MCF 10A (cell line): ENCODE data around the gene LMLN. TPM values are rescaled to one million over a fixed set of nuclear protein-coding genes. Genes with fewer than 3 reads are reported as not detected.

Source experiments
- BruUV-seq: library from RNA; stranded (reverse); fragments of 400-500 nt; replicated peaks from 2 replicates; lab custom pipeline; 2021; lab: Mats Ljungman, UMichigan
- CTCF ChIA-PET: fragments of 300-600 bp; sonication (Branson Sonifier 250); formaldehyde crosslinking; extraction: SDS; loops from one replicate; lab custom pipeline; 2021; ENCODE audit warnings: antibody characterized with exemption, inconsistent platforms; lab: Yijun Ruan, JAX
- POLR2A ChIA-PET: fragments of 300-600, 350-650 bp; sonication (Branson Sonifier 250); formaldehyde crosslinking; extraction: SDS; loops from one replicate; lab custom pipeline; 2020; ENCODE audit warnings: antibody characterized with exemption, inconsistent platforms; lab: Yijun Ruan, JAX
- DNase-seq: peaks from one replicate; pipeline ENCODE4 v3.0.0-alpha.2; 2018; ENCODE audit not compliant: unreplicated experiment
- H3K27ac Mint-ChIP-seq: one replicate; pipeline ENCODE4 v1.8.0; 2022; ENCODE audit warnings: mild to moderate bottlenecking, low read depth, mixed read lengths; ENCODE audit not compliant: unreplicated experiment
- H3K27me3 Mint-ChIP-seq: one replicate; pipeline ENCODE4 v1.8.0; 2022; ENCODE audit warnings: mixed read lengths; ENCODE audit not compliant: insufficient read depth, unreplicated experiment
- H3K36me3 Mint-ChIP-seq: one replicate; pipeline ENCODE4 v1.8.0; 2022; ENCODE audit warnings: mild to moderate bottlenecking, moderate library complexity, mixed read lengths; ENCODE audit not compliant: insufficient read depth, unreplicated experiment
- H3K4me1 Mint-ChIP-seq: one replicate; pipeline ENCODE4 v1.8.0; 2022; ENCODE audit warnings: mixed read lengths; ENCODE audit not compliant: insufficient read depth, unreplicated experiment
- H3K4me3 Mint-ChIP-seq: one replicate; pipeline ENCODE4 v1.8.0; 2022; ENCODE audit warnings: mild to moderate bottlenecking, moderate library complexity, mixed read lengths; ENCODE audit not compliant: unreplicated experiment
- H3K9me3 Mint-ChIP-seq: one replicate; pipeline ENCODE4 v1.8.0; 2022; ENCODE audit warnings: mixed read lengths; ENCODE audit not compliant: unreplicated experiment
- CTCF ChIP-seq: fragments of 200-600 bp; IDR thresholded peaks from one replicate; pipeline ENCODE4 v1.8.0; 2022; ENCODE audit warnings: antibody characterized with exemption, mild to moderate bottlenecking; ENCODE audit not compliant: unreplicated experiment
- intact Hi-C: fragments of 100-400 bp; cut with micrococcal nuclease; formaldehyde crosslinking; loops from 2 replicates; pipeline ENCODE4 v1.14.1; 2022
- total RNA-seq: library from RNA; stranded (reverse); gene quantifications from 2 replicates; pipeline ENCODE4 v1.2.3, GENCODE V29; 2022

Gene LMLN
- total RNA-seq, 1 experiment from 2014 or later: 8.0 TPM

- H3K27me3 Mint-ChIP-seq: no peaks in the 10 kb centered on the region
- peak; percentile 59 for TF ChIP-seq CTCF
- DNase-seq: peak; percentile 45
These were observed 17.0 kb upstream of the LMLN start for GRCh38 chr3:197942956-197943556.

GRCh38 chr3:197949191-197949777 lies 10.7 kb upstream of the LMLN start:
- ChIA-PET POLR2A (interaction anchor here (0.6 to 2.7 kb wide), 10 partner anchors 10 to 236 kb away, joined by 3 to 45 read pairs (median 4); partner anchors contain the start of gene LMLN), CTCF (interaction anchor here (0.6 kb wide), 1 partner anchor 19 kb away, joined by 3 read pairs; no protein-coding TSS in a partner anchor)
- DNase-seq: no peak
- Mint-ChIP-seq H3K4me3 (peak overlapping the region; percentile 96), H3K9me3 (no peaks in the 10 kb centered on the region), H3K27me3 (no peaks in the 10 kb centered on the region), H3K27ac (peak overlapping the region; percentile 100), H3K36me3 (peaks cover 45% of the 10 kb centered on the region), H3K4me1 (peaks cover 22% of the 10 kb centered on the region)
- no peak for TF ChIP-seq CTCF
- intact Hi-C loops: no loop called here
- TSS peak; percentile 88 for BruUV-seq

More at GRCh38 chr3:197942956-197943556, 17.0 kb upstream of the LMLN start:
- H3K36me3 Mint-ChIP-seq: peaks cover 5% of the 10 kb centered on the region
- H3K27ac Mint-ChIP-seq: no peak overlapping the region
- no TSS peak for BruUV-seq
- intact Hi-C loops: loop anchor here (1.0 kb wide), 1 partner anchor 37 kb away; no protein-coding TSS in a partner anchor
- H3K4me3 Mint-ChIP-seq: no peak overlapping the region
- H3K4me1 Mint-ChIP-seq: no peaks in the 10 kb centered on the region
- ChIA-PET POLR2A (interaction anchor here (0.6 to 1.2 kb wide), 4 partner anchors 8 to 44 kb away, joined by 3 to 4 read pairs (median 4); no protein-coding TSS in a partner anchor), CTCF (interaction anchor here (0.6 to 3.0 kb wide), 17 partner anchors 11 to 219 kb away, joined by 3 to 31 read pairs (median 4); no protein-coding TSS in a partner anchor)
- H3K9me3 Mint-ChIP-seq: no peaks in the 10 kb centered on the region

GRCh38 chr3:197949778-197950676 lies 10.0 kb upstream of the LMLN start, which contains the start of gene RPL35A:
RPL35A (plus strand) TSS chr3:197950190; CDS start chr3:197950968, 778 bp downstream.
- ChIA-PET POLR2A (interaction anchor here (0.6 to 2.7 kb wide), 16 partner anchors 7 to 236 kb away, joined by 3 to 45 read pairs (median 4); partner anchors contain the start of genes FYTTD1 and LMLN), CTCF (interaction anchor here (0.6 to 0.7 kb wide), 4 partner anchors 9 to 179 kb away, joined by 3 read pairs; no protein-coding TSS in a partner anchor)
- TSS peak; percentile 67 for BruUV-seq
- TF ChIP-seq CTCF: no peak
- intact Hi-C loops: no loop called here
- Mint-ChIP-seq H3K4me1 (peaks cover 22% of the 10 kb centered on the region), H3K27ac (peak within 1 kb of the TSS; percentile 100), H3K27me3 (no peaks in the 10 kb centered on the region), H3K9me3 (no peaks in the 10 kb centered on the region), H3K36me3 (peaks cover 52% of the 10 kb centered on the region), H3K4me3 (peak within 1 kb of the TSS; percentile 96)
- peak; percentile 94 for DNase-seq
